Gastroesophageal sphincter (tissue), 3 donors: ENCODE data around the gene VDAC1.

Source experiments
- CTCF ChIP-seq, 4 experiments: fragments of 200-600 bp in 2 of 4; fragments of 450-650 bp in 2 of 4; sonication (generic) in 1 of 4; IDR thresholded peaks; one replicate each; pipeline ENCODE4 v1.5.1; 2017 to 2019; ENCODE audit warnings: antibody characterized with exemption in 4 of 4, mild to moderate bottlenecking in 2 of 4, moderate library complexity in 2 of 4
- EP300 ChIP-seq: sonication (generic); formaldehyde crosslinking; IDR thresholded peaks from one replicate; pipeline ENCODE4 v1.6.1; 2017; ENCODE audit warnings: antibody characterized with exemption, mild to moderate bottlenecking
- POLR2A ChIP-seq, 2 donors: fragments of 450-650 bp; IDR thresholded peaks; one replicate each; pipeline ENCODE4 v1.6.1; 2017; ENCODE audit warnings: antibody characterized with exemption in 2 of 2, mild to moderate bottlenecking in 2 of 2, moderate library complexity in 1 of 2
- POLR2AphosphoS5 ChIP-seq: sonication (generic); formaldehyde crosslinking; IDR thresholded peaks from one replicate; pipeline ENCODE4 v1.6.1; 2017; ENCODE audit warnings: antibody characterized with exemption

- TF ChIP-seq CTCF (IDR thresholded peaks at IDR 0.05) (no peak), EP300 (no peak), POLR2A (IDR thresholded peaks at IDR 0.05) (no peak), POLR2AphosphoS5 (no peak)
These were observed 78.1 kb downstream of the VDAC1 start for GRCh38 chr5:133926489-133927299.
